NCI-H146 treated with DMSO at 0.1 percent for 48 hours (cell line): ENCODE results near the gene UBL4A.
A peak's percentile ranks its signal among the peaks of the same experiment; 100 is the strongest.

ENCODE experiments used
- DNase-seq: peaks from one replicate; lab custom pipeline; 2025; ENCODE audit not compliant: unreplicated experiment; lab: John Stamatoyannopoulos, UW

The UBL4A gene

DNA sequence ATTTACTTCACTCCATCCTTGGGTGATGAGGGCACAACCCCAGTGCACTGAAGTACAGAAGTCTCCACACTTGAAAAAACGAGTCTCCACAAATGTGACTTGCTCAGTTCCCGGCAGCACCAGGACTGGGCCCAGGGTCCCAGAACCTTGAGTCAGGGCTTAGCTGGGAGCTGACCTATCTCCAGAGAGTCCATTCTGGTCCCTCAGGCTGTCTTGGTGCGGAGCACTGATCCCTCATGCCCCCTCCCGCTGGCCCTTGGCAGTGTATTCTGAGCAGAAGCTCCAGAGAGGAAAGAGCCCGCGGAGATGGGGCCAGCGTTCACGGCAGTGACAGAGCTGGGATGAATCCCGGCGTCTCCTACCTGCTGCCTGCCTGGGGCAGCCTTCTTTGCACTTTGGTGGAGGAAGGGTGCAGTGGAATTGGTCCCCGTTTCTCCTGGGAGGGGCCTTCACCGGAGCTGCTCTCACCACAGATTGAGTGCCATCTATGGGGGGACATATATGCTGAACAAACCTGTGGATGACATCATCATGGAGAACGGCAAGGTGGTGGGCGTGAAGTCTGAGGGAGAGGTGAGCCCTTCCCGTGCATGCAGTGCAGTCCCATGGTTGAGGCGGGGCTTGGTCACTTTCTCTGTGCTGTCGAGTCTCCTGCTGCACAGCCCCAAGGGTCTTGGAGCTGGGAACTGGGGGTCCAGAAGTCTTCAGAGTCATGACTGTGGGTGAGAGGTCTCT is 45.6 kb downstream of the UBL4A start:
- no peak for DNase-seq

DNA sequence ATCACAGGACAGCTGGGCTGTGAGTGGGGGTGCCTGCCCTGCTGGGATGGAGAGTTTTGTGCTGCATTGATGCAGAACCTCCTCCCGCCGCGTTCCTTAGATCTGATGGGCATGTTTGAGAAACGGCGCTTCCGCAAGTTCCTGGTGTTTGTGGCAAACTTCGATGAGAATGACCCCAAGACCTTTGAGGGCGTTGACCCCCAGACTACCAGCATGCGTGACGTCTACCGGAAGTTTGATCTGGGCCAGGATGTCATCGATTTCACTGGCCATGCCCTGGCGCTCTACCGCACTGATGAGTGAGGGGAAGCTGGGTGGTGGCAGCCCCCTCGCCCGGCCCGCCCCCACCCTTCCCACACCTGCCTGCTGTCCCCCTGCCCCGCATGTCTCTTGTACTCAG is 46.6 kb downstream of the UBL4A start:
- DNase-seq, result no peak

DNA sequence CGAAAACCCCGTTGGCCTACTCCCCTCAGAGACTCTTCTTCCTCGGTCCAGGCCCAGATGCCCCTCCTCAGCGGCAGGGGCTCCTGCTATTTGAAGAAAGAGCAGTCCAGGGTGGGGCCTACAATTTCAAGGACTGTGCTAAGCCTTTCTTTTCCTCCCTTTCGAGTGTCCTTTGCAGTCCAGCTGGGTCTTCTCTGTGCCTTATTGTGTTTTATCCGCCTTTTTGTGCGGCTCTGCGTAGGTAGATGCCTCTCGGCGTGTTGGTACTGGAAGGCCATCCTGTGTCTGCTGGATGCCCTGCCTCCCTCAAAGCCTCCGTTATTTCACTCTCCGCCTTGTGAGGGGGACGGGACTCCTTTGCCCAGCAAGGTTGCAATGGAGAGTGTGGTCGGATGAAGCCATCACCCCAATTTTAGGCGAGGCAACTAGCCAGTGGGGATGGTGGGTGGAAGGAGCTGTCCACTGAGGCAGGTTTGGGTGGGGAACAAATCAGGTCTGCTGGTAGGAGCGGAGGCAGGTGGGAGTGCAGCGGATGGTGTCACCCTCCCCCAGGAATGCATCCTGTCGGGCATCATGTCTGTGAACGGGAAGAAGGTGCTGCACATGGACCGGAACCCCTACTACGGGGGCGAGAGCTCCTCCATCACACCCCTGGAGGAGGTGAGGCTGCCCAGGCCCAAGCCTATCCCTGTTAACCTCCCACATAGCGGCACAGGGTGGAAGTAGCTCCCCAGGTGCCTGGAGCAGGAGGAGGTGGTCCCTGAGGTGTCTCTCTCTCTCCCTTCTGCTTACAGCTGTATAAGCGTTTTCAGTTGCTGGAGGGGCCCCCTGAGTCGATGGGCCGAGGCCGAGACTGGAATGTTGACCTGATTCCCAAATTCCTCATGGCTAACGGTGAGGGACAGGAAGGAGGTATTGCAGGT is 48.2 kb downstream of the UBL4A start:
- no peak for DNase-seq

DNA sequence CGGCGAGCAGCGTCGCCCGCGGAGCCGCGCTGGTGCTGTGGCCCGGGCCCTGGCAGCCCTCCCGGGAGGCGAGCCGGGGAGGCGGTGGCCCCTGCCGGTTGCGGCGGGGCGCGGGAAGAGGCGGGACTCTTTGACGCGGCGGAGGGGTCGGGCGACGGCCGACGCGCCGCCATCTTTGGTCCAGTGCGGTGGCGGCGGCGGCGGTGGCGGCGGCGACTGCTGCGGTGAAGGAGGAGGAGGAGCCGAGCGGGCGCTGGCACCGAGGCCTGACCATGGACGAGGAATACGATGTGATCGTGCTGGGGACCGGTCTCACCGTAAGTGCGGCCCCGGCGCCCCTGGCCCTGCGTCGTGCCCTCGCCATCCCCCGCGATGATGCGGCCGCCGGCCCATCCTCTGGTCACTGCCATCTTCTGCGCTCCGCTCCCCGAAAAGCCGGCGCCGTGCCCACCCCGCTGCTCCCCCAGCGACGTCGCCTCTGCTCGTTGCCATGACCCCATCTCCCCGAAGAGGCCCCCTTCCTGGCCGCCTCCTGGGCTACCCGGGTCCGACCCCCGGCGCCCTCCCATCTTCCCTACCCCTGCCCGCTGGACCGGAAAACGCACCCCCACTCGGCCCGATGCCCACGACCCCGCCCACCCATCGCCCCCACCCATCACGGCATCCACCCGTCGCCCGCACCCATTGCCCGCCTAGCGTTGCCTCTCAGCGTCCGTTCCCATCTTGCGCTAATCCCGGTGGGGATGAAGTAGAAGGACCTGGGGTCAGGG is 49.2 kb downstream of the UBL4A start, which contains the start of gene GDI1:
GDI1 (plus strand) TSS at position 172 of the 770 bp plus-strand sequence; CDS start at position 273, 101 bp downstream.
- DNase-seq, result peak; percentile 3

DNA sequence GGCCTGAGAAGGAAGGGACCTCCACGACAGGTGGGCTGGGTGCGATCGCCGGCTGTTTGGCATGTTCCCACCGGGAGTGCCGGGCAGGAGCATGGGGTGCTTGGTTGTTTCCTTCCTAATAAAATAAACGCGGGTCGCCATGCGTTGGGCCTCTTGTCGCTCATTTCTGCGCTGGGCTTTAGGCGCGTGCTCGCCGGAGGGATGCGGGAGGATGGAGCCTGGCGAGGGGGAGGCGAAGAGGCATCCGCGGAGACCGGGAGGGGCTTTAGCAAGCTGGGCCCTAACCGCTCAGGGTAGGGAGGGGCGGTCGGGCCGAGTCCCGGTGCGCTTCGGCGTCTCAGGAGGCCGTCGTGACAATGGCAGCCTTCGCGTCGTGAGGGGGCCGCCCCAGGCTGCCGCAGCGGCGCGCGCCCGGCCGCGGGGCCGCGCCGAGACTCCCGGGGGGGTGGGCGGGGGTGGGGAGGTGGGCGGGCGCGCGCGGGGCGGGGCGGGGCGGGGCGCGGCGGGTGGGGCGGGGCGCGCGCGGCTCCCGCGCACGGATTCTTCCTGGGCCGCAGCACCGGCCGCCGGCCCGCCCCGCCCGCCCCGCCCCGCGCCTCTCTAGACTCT is 49.9 kb downstream of the UBL4A start:
- DNase-seq, result peak; percentile 2

DNA sequence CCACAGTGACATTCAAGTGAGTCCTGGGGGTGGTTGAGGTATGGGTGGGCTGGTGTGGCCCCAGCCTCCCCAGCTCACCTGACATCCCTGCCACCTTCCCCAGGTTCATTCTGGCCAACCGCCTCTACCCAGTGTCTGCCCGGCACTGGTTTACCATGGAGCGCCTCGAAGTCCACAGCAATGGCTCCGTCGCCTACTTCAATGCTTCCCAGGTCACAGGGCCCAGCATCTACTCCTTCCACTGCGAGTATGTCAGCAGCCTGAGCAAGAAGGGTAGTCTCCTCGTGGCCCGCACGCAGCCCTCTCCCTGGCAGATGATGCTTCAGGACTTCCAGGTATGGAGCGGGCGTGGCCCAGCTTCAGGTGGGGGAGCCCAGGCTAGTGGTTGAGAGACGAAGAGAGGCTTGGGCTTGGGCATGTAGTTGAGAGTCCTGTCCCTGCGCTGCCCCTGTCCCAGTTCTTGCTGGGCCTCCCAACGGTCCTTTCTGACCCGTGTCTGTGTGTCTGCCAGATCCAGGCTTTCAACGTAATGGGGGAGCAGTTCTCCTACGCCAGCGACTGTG is 51.2 kb downstream of the UBL4A start:
- DNase-seq, result no peak

DNA sequence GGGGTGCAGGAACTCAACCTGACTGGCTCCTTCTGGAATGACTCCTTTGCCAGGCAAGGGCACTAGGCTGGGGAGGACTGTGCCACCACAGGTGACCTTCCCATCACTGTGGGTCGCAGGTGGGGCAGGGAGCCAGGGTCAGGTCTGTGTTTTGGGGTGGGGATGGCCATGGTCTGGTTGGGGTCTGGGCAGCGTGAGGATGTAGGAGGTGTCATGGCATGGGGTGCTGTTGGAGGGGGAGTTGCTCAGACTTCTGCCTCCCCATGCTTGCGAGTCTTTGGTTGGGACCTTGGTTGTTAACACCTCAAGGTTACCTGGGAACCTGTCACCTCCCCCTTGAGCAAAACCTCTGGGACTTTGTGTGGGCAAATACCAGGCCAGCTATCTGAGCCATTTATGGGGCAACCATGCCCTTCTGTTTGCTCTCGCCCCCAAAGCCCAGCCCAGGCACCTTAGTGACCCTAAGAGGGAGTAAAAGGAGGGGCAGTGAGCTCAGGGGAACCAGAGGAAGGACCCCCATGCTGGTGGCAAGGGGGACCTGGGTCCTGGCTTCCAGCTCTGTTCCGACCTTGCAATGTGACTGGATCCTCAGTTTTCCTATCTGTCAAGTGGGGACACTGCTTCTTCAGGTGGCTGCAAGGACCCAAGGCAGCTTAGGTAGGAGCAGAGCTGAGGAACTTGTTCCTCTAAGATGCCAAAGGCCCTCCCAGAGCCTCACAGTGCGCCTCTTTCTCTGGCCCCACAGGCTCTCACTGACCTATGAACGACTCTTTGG is 51.8 kb downstream of the UBL4A start:
- no peak for DNase-seq
